ENCODE measurements around the gene FRMPD2.

The FRMPD2 gene, protein sequence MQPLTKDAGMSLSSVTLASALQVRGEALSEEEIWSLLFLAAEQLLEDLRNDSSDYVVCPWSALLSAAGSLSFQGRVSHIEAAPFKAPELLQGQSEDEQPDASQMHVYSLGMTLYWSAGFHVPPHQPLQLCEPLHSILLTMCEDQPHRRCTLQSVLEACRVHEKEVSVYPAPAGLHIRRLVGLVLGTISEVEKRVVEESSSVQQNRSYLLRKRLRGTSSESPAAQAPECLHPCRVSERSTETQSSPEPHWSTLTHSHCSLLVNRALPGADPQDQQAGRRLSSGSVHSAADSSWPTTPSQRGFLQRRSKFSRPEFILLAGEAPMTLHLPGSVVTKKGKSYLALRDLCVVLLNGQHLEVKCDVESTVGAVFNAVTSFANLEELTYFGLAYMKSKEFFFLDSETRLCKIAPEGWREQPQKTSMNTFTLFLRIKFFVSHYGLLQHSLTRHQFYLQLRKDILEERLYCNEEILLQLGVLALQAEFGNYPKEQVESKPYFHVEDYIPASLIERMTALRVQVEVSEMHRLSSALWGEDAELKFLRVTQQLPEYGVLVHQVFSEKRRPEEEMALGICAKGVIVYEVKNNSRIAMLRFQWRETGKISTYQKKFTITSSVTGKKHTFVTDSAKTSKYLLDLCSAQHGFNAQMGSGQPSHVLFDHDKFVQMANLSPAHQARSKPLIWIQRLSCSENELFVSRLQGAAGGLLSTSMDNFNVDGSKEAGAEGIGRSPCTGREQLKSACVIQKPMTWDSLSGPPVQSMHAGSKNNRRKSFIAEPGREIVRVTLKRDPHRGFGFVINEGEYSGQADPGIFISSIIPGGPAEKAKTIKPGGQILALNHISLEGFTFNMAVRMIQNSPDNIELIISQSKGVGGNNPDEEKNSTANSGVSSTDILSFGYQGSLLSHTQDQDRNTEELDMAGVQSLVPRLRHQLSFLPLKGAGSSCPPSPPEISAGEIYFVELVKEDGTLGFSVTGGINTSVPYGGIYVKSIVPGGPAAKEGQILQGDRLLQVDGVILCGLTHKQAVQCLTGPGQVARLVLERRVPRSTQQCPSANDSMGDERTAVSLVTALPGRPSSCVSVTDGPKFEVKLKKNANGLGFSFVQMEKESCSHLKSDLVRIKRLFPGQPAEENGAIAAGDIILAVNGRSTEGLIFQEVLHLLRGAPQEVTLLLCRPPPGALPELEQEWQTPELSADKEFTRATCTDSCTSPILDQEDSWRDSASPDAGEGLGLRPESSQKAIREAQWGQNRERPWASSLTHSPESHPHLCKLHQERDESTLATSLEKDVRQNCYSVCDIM (N-terminal part only)

DNA sequence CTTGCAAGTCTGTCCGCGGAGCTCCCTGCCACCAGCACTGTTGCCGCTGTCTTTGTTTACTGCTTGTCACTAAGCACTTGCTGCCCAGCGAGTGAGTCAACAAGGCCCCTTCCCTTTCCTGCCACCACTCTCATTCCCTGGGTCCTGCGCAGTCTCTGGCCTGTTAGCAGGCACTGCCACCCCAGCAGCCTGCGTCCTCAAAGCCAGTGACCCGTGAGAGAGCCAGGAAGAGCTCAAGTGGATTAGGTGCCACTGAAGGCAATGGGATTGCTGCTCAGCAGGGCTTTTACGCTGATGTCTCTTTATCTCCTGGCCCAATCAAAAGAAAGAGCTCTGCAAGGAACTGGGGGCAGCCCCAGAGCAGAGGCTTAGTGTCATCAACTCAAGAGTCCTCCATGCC is at the start of gene FRMPD2:
FRMPD2 (minus strand) TSS at position 61 of the 400 bp plus-strand sequence. CDS start 129 bp downstream, outside the sequence.
- no peak for DNase-seq

DNA sequence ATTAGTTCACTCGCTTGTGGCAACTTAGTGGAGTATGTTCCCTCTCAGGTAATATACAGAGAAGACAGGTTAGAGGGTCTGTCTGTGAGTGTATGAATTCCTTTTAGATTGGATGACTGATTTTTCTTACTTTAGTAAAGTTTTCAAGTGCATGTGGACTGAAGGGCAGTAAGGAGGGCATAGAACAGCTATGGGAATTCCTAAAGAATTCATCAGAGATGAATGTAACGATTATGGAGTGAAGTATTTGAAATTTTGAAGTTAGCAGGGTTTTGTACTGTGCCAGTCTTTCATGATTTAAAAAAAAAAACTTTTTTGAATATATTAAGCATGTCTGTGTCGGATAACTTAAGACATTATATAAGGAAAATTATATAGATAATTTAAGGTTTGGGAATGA is 47.5 kb upstream of the FRMPD2 start:
- DNase-seq, result no peak

DNA sequence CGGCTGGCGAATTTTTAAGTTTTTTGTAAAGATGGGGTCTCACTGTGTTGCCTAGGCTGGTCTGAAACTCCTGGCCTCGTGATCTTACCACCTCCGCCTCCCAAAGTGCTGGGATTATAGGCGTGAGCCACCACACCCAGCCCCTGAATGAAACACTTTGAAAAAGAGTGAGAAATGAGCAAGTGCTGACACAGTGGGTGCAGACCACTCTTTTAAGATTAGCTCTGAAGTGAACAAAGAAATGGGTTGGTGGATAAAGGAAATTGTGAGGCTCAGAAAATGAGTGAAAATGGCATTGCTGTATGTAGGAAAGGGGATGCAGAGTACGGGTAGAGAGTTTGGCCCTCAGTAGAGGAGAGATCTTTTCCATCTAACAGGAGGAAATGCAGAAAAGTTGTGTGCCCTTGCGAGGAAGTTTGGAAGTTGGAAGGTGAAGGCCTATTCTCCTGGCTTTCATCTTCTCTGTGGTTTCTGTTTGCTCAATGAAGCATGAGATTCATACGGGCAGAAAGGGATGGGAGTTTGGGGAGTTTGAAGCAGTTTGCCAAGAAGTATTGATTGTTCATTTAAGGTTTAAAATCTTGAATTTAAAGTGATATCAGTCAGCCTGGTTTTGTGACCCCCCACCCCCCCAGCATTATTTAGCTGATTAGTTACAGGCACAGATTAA is 43.0 kb upstream of the FRMPD2 start:
- no peak for DNase-seq

DNA sequence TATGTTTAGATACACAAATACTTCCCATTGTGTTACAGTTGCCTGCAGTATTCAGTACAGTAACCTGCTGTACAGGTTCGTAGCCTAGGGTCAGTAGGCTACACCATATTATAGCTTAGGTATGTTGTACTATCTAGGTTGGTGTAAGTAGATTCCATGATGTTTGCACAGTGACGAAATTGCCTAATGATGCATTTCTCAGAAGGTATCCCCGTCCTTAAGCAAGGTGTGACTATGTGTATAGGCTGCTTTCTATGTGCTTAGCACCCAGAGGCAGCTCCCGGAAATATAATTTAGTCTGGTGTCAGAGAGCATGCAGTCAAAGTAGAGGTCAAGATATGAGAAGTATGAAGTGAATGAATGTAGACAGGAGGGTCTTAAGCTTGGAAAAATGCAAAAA is 41.7 kb upstream of the FRMPD2 start:
- no peak for DNase-seq

DNA sequence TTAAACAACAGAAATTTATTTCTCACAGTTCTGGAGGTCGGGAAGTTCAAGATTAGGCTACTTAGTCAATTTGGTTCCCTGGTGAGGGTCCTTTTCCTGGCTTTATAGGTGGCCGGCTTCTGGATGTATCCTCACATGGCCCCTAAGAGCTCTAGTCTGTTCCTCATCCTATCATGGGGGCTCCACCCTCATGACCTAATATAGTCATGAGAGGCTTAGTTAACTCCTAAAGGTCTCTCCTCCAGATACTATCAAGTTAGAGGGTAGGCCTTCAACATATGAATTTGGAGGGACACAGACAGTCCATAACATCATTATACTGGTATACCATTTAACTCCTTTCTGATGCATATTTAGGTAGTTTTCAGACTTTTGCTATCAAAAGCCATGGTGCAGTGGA is 39.6 kb upstream of the FRMPD2 start:
- DNase-seq, result no peak

DNA sequence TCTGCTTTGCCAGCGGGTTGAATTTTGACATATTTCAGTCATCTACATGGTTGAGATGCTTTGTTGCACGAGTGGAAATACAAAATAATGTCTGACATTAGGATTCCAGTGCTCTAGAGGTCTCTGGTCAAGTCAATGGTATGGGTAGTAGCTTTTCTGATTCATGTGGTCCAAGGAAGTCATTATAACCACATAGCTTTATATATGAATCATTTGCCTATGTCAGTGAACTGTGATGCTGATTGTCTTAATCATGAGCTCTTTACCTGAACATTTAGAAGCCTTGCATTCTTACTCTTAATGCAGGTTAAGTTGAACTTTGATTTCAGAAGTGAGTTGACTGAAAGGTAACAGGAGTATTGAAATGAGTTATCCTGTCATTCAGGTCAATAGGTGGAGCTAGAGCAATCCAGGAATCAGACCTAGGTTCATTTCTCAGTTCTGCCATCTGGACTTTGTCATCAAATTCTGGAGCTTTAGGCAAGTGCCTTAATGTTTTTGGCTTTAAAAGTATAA is 35.3 kb upstream of the FRMPD2 start:
- DNase-seq, result no peak

DNA sequence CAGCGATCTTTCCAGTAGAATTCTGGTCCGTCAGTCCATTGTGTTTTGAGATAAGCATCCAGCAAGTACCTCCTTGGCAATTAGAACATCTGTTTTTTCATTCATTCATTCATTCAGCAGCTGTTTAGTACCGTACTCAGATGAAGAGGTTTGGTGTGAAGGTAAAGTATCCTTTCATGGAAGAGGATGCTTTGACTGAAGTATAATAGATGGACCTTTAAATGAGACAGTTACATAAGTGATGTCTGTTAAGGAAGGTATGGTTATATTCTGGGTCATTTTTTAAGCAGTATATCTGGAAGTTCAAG is 33.2 kb upstream of the FRMPD2 start:
- DNase-seq, result no peak

DNA sequence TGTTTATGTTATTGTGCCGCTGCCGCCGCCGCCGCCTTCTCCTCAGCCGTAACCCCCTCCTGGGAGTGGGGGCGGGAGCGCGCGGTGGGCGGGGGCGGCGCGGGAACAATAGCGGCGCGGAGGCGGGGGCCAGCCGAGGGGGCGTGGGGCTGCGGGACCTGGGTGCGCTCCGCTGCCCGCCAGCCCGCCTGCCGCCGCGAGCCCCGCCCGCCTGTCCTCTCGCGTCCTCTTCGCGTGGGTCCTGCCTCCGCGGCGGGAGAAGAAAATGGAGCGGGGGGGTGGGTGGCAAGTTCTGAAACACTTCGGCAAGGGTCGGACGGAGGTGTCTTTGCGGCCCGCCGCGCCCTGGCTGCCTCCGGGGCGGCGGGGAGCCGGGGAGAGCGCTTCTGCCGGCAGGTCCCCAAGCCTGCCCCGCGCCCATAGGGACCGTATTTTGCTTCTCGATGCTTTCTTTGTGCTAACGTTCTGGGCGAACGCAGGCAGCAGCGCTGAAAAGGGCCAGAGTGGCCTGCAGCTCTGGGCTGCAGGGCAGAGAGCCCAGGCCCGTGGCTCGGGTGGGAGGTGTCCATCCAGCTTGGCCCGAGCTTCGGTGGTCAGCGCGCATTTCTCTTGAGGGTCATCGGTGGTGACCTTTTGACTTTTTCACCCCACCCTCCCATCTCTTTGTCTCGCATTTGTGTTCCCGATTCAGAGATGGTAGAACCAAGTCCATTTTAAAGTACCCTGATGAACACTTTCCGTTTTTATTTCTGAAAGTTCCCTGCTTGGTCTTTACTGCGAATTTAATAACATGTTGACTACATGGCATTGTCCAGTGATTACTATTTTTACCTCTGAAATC is 32.6 kb upstream of the FRMPD2 start:
- DNase-seq, result peak; percentile 90

DNA sequence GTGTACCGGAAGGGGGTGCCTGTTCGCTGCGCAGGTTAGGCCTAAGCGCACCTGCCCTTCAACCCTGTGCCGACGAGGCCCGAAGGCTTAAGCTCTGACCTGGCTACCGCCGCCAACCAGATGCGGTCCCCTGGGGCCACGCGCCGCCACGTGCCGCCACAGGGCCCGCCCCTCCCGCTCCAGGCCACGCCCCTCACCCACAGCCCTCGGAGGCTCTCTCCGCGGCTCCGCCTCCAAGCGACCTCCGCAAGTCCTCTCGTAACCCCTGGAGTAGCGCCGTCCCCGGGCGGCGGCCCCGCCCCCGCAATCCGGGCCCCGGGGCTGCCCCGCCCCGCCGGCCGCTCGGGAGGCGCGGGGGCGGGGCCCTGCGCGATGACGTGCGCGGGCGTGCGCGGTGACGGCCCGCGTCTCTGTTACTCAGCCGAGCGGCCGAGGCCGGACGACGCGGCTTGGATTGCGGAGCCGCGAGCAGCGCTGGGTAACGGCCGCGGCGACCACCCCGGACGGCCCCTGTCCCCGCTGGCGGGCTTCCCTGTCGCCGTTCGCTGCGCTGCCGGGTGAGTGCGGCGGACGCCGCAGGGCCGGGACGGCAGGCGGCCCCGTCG is 31.9 kb upstream of the FRMPD2 start, which contains the start of gene MAPK8:
MAPK8 (plus strand) TSS at position 413 of the 605 bp plus-strand sequence. CDS start 94,984 bp downstream, outside the sequence.
- DNase-seq, result peak; percentile 97

DNA sequence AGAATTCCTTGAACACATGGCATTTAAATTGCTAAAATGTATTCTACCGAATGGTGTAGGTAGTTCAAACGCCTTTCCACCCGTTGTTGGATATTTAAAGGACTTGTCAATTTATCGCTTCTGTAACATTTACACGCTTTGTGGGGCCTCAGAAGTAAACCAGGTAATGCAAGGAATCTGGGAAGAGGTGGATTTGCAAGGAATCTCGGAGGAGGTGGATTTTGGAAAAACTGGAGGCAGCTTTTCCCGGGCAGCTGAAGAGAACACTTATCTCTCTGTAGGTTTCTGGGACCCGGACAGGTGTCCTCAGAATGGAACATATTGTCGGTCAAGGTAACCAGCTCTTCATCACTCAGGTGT is 31.4 kb upstream of the FRMPD2 start:
- DNase-seq, result no peak

DNA sequence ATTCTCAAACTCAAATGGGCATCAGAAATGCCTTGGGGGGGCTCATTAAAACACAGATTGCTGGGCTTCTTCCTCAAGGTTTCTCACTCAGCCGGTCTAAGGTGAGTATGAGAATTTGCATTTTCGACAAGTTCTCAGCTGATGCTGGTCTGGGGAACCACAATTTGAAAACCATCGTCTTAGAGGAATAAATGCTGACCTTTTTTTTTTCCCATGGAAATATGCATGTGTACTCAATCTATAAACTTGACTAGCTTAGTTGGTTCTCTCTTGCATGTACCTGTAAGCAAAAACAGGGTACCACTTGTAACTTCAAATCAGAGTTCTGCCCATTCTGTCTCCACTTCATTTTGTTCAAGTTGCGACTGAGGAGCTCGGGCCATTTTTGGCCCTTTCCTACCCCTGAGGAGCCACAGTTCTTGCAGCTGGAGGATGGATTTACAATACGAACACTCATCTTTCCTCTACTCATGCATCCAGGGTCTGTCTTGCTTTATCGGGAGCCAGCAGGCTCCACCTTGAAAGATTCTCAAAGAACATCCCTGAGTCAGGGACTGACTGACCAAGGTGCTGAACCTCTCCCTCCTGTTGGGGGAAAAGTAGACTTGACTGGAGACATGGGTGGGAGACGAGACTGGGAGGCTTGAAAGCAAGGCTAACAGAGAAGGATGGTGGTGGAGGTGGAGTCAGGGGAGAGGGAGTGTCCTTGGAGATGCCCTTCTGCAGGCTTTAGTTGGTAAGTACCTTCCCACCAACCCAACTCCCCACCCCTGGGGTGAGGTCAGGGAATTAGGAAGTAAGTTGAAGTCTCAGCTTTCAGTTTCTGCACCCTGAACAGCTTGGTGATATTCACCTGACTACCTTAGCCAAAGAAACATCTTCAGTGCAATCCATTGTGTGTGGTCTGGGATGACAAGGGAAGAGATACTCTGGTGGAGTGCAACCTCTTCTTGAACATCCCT is 28.3 kb upstream of the FRMPD2 start:
- no peak for DNase-seq

DNA sequence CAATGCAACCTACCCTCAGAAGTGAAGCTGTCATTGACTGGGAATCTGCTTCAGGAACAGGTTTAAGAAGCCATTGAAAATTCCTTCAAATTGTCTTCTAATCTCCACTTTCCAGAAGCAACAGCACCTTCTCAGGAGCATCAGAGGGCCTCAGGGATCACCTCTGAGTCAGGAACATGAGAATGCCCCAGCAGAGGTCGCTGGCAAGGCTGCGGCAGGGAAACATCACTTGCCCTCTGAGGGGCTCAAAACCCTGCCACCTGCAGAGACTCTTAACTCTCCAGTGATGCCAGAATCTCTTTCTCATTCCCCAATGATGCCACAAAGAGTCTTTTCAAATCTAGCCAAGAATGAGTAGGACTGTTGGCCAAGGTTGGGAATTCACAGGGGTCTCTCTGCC is 26.1 kb upstream of the FRMPD2 start:
- DNase-seq, result no peak

DNA sequence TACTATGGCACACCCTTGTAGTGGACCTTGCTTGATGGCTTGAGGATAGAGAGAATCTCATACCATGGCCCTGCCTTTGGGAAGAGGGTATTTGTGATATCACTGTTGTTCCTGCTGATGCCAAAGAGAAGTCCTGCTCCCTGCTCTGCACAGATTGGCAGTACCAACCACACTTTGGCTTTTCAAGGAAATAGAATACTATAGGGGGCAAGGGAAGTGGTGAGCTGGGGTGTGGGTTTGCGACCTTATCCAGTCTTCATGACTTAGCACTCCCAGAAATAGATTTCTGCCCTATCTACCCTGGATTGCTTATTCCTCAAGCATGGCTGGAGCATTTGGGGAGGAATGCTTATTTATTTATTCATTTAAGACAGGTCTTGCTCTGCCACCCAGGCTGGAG is 25.2 kb upstream of the FRMPD2 start:
- no peak for DNase-seq

DNA sequence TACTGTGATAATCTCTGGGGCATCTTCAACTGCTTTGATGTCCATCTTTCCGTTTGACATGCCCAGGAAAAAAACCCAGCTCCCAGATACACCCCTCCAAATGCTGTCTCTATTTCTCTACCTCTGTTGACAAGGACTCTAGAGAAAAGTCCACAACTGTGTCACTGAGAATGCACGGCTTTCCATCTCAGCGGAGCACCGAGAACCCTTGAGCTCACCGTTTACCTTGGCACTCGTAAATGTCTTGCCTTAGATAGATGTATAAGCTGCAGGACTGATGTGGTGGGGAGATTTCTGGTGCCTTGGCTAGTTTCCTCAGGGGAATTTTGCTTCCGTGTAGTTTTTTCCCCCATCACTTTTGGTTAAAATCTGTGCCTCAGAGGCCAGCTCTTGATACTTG is 24.6 kb upstream of the FRMPD2 start:
- DNase-seq, result no peak

DNA sequence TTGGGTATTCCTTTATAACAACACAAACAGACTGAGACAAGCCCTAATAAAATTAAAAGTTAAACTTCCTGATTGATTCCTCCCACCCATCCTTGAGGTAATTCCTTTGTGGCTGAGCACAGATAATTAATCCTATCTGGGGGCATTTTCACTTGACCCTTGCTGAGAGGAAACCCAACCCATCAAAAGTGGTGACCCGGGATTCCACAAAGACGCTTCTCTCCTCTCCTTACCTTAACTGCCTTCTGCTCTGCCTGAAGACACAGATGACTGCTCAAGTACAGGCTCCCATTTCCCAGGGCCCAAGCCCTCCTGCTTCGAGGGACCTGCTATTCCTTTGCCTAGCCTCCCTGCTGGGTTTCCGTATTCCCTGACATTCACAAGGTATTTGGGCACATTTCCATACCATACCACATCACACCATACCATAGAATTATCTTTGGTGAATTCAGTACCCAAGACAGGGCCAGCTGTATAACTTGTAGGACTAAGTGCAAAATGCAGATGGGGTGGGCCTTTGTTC is 22.1 kb upstream of the FRMPD2 start:
- no peak for DNase-seq

DNA sequence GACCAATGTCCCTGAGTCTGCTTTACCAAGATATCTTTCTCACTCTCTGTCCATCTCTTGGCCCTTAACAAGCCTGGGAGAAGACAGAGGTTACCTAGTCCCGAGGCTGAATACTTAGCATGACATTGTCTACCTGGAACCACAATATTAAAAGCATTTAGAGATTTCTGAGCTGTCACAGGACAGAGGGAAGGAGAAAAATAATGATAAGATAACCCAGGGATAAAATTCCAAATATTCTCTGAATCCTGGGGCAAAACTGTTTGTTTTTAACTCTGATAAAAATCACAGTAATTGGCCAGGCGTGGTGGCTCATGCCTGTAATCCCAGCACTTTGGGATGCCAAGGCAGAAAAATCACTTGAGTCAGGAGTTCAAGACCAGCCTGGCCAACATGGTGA is 19.9 kb upstream of the FRMPD2 start:
- DNase-seq, result no peak

DNA sequence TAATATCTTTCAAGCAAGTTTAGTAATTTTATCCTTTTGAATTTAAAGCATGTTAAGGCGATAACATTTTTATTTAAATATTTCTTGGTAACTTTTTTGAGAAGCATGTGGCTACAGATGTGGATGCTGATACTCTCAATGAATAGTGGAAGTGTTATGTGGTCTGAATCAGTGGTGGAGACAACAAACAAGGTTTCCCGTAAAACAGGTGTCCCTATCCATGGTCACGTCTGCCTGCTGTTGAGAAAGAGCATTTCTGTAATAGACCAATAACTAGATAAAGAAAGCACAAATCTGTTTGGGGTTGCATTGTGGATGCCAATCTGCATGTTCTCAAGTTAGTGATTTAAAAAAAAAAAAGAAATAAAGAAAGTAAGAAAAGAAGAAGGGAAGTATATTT is 18.1 kb upstream of the FRMPD2 start:
- no peak for DNase-seq

DNA sequence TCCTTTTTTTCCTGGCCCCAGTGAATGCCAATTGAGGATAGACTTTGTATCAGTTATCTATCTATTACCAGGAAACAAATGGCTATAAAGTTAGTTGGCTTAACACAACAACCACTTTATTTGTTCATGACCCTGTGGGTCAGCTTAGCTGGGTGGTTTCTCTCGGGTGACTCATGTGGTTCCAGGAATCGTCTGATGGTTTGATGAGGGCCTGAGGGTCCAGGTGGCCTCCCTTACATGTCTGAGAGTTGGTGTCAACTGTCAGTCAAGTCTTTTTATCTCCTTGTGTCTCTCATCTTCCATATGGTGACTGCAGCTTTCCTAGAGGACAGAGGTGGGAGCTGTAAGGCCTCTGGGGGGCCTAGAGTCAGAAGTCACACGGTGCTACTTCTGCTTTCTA is 16.7 kb upstream of the FRMPD2 start:
- no peak for DNase-seq

DNA sequence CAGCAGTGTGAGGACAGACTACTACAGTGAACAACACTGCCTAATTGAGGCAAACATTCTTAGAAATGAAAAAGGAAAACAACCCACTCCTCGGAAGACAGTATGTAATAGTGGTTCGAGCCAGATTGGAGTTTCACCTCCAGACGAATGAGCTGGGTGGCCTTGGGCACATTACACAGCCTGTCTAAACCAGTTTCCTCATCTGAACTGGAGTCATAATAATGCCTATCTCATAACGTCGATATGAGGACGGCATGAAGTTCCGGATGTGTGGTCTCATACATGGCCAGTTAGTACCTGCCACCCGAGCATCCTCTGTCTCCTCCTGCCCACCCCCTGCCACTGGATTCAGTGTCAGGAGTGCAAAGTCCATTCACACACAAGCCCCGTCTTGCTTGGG is 15.8 kb upstream of the FRMPD2 start:
- no peak for DNase-seq
